SK-N-SH (cell line): ENCODE data around the gene RAMACL. TPM values are rescaled to one million over a fixed set of nuclear protein-coding genes. Genes with fewer than 3 reads are reported as not detected.

Source experiments
- CTCF ChIA-PET: fragments of 300-600, 350-600 bp; formaldehyde crosslinking; extraction: SDS; loops from one replicate; lab custom pipeline; 2021; lab: Yijun Ruan, JAX
- POLR2A ChIA-PET: fragments of 350-600 bp; sonication (Branson Sonifier 250); formaldehyde crosslinking; extraction: SDS; loops from one replicate; lab custom pipeline; 2020; ENCODE audit warnings: antibody characterized with exemption, inconsistent platforms; lab: Yijun Ruan, JAX
- DNase-seq: peaks from one replicate; pipeline ENCODE4 v3.0.0; 2012
- H2AFZ ChIP-seq: fragments of 200-600 bp; sonication (generic); 2 replicates; pipeline ENCODE4 v1.8.1; 2016; ENCODE audit warnings: antibody characterized with exemption, mild to moderate bottlenecking, low read depth
- H3F3A ChIP-seq: fragments of 200-600 bp; sonication (generic); replicated peaks from 2 replicates; pipeline ENCODE3; 2016; ENCODE audit warnings: antibody characterized with exemption, mild to moderate bottlenecking; ENCODE audit not compliant: insufficient read depth
- H3K27ac ChIP-seq, 2 experiments: fragments of 200-500 bp in 1 of 2; fragments of 200-600 bp in 1 of 2; sonication (Bioruptor generic) in 1 of 2; sonication (generic), shearing (Covaris generic) in 1 of 2; 2 replicates each; pipeline versions ENCODE4 v1.5.1 to v1.6.1; 2014 to 2016; ENCODE audit warnings: low read depth in 2 of 2, inconsistent platforms in 1 of 2, low read length in 1 of 2, mild to moderate bottlenecking in 1 of 2, mixed read lengths in 1 of 2
- H3K27me3 ChIP-seq: fragments of 200-600 bp; sonication (generic), shearing (Covaris generic); 2 replicates; pipeline ENCODE4 v1.6.1; 2016; ENCODE audit warnings: mixed run types; ENCODE audit not compliant: insufficient read depth
- H3K36me3 ChIP-seq, 2 experiments: fragments of 200-500 bp in 1 of 2; fragments of 200-600 bp in 1 of 2; sonication (Bioruptor generic) in 1 of 2; sonication (generic) in 1 of 2; replicated peaks in 1 of 2; 2 replicates each; pipeline versions ENCODE3 to v1.5.1; 2014 to 2016; ENCODE audit warnings: low read length in 1 of 2, mild to moderate bottlenecking in 1 of 2; ENCODE audit not compliant: insufficient read depth in 2 of 2, control insufficient read depth in 1 of 2
- H3K4me1 ChIP-seq, 2 experiments: fragments of 200-500 bp in 1 of 2; fragments of 200-600 bp in 1 of 2; sonication (Bioruptor generic) in 1 of 2; sonication (generic), shearing (Covaris generic) in 1 of 2; 2 replicates each; pipeline versions ENCODE4 v1.5.1 to v1.6.1; 2014 to 2016; ENCODE audit warnings: low read depth in 1 of 2, low read length in 1 of 2, mixed run types in 1 of 2; ENCODE audit not compliant: insufficient read depth in 2 of 2, control insufficient read depth in 1 of 2
- H3K4me2 ChIP-seq: fragments of 200-600 bp; sonication (generic), shearing (Covaris generic); 2 replicates; pipeline ENCODE4 v1.6.1; 2017; ENCODE audit warnings: mixed run types
- H3K4me3 ChIP-seq, 2 experiments: fragments of 200-500 bp in 1 of 2; fragments of 200-600 bp in 1 of 2; sonication (Bioruptor generic) in 1 of 2; sonication (generic), shearing (Covaris generic) in 1 of 2; 2 replicates each; pipeline versions ENCODE4 v1.5.1 to v1.8.1; 2014 to 2016; ENCODE audit warnings: low read depth in 2 of 2, inconsistent platforms in 1 of 2, low read length in 1 of 2, mild to moderate bottlenecking in 1 of 2, mixed read lengths in 1 of 2, moderate library complexity in 1 of 2
- H3K79me2 ChIP-seq: fragments of 200-600 bp; sonication (generic); 2 replicates; pipeline ENCODE4 v1.8.1; 2017; ENCODE audit warnings: mild to moderate bottlenecking; ENCODE audit not compliant: insufficient read depth
- H3K9ac ChIP-seq: fragments of 200-600 bp; sonication (generic); 2 replicates; pipeline ENCODE4 v1.6.1; 2017; ENCODE audit warnings: mixed run types
- H3K9me2 ChIP-seq: fragments of 200-600 bp; sonication (generic); 2 replicates; pipeline ENCODE4 v1.6.1; 2017; ENCODE audit warnings: mixed run types
- H3K9me3 ChIP-seq: fragments of 200-600 bp; sonication (generic); 2 replicates; pipeline ENCODE4 v1.6.1; 2017; ENCODE audit warnings: mixed run types, mild to moderate bottlenecking, moderate library complexity
- H4K20me1 ChIP-seq: fragments of 200-600 bp; sonication (generic); 2 replicates; pipeline ENCODE4 v1.6.1; 2017; ENCODE audit warnings: mild to moderate bottlenecking, mixed run types; ENCODE audit not compliant: insufficient read depth
- ELF1 ChIP-seq: IDR thresholded peaks from 2 replicates; pipeline ENCODE4 v1.4.0; 2012
- EP300 ChIP-seq, 2 experiments: IDR thresholded peaks; 2 replicates each; pipeline versions ENCODE4 v1.4.0 to v1.6.1; 2012; ENCODE audit warnings: borderline replicate concordance in 1 of 2, low read depth in 1 of 2, low read length in 1 of 2
- FOSL2 ChIP-seq: IDR thresholded peaks from 2 replicates; pipeline ENCODE4 v1.4.0; 2012; ENCODE audit warnings: low read depth, mild to moderate bottlenecking, moderate library complexity, borderline replicate concordance
- FOXJ3 ChIP-seq: sonication (generic); formaldehyde crosslinking; IDR thresholded peaks from 2 replicates; pipeline ENCODE4 v1.5.1; 2020; ENCODE audit warnings: mild to moderate bottlenecking, missing genetic modification reagents
- FOXM1 ChIP-seq: IDR thresholded peaks from 2 replicates; pipeline ENCODE4 v1.4.0; 2012; ENCODE audit warnings: low read depth, mild to moderate bottlenecking
- GABPA ChIP-seq: IDR thresholded peaks from 2 replicates; pipeline ENCODE4 v1.4.0; 2012; ENCODE audit warnings: low read depth, mild to moderate bottlenecking
- MAX ChIP-seq: IDR thresholded peaks from 2 replicates; pipeline ENCODE4 v1.4.0; 2012; ENCODE audit warnings: low read depth
- MEF2A ChIP-seq: IDR thresholded peaks from 2 replicates; pipeline ENCODE4 v1.4.0; 2012; ENCODE audit warnings: low read depth, borderline replicate concordance
- NRF1 ChIP-seq: IDR thresholded peaks from 2 replicates; pipeline ENCODE4 v1.6.1; 2012; ENCODE audit warnings: low read depth, mild to moderate bottlenecking, low read length
- RAD21 ChIP-seq: IDR thresholded peaks from 2 replicates; pipeline ENCODE4 v1.6.1; 2012; ENCODE audit warnings: mild to moderate bottlenecking, low read length
- REST ChIP-seq: IDR thresholded peaks from 2 replicates; pipeline ENCODE4 v1.6.1; 2012; ENCODE audit warnings: mild to moderate bottlenecking, low read depth, low read length, moderate library complexity
- RFX5 ChIP-seq: IDR thresholded peaks from 2 replicates; pipeline ENCODE4 v1.6.1; 2012; ENCODE audit warnings: mild to moderate bottlenecking, improper control_type of control experiment, low read length
- RXRA ChIP-seq: IDR thresholded peaks from 2 replicates; pipeline ENCODE4 v1.4.0; 2012; ENCODE audit warnings: low read depth, mild to moderate bottlenecking, borderline replicate concordance
- SMC3 ChIP-seq: IDR thresholded peaks from 2 replicates; pipeline ENCODE4 v1.6.1; 2012; ENCODE audit warnings: low read depth, low read length, improper control_type of control experiment
- TCF12 ChIP-seq: IDR thresholded peaks from 2 replicates; pipeline ENCODE4 v1.4.0; 2012
- TEAD4 ChIP-seq: IDR thresholded peaks from 2 replicates; pipeline ENCODE4 v1.4.0; 2012; ENCODE audit warnings: mild to moderate bottlenecking, borderline replicate concordance; ENCODE audit not compliant: insufficient read depth
- USF2 ChIP-seq: fragments of 150-350 bp; IDR thresholded peaks from 2 replicates; pipeline ENCODE4 v1.6.1; 2017; ENCODE audit warnings: antibody characterized with exemption, low read length, low read depth, borderline replicate concordance
- YY1 ChIP-seq: IDR thresholded peaks from 2 replicates; pipeline ENCODE4 v1.4.0; 2012; ENCODE audit warnings: low read depth, mild to moderate bottlenecking
- ZBTB33 ChIP-seq: IDR thresholded peaks from 2 replicates; pipeline ENCODE4 v1.4.0; 2012; ENCODE audit warnings: low read depth, borderline replicate concordance
- WGBS: methylation state at CpG from one replicate; pipeline ENCODE4 v1.1.6; 2017; ENCODE audit warnings: low lambda C conversion rate; 5-methylcytosine and 5-hydroxymethylcytosine counted together
- polyA plus RNA-seq, 3 experiments: library from polyadenylated mRNA; depleted of rRNA; stranded (reverse); fragments of >200 nt; gene quantifications; 2 replicates each; pipeline ENCODE4 v1.2.3, GENCODE V29; 2012

The RAMACL gene
- polyA plus RNA-seq, 1 of the 3 experiments (the other 2 are of a cell fraction): 0.10 TPM

- Histone ChIP-seq H3K4me1 (peaks cover 25 to 90% of the 10 kb centered on the region in 2 experiments), H3K9me3 (no peaks in the 10 kb centered on the region), H4K20me1 (peaks cover 7% of the 10 kb centered on the region; the same call in 1 of the 2 replicates), H3K4me3 (no peak overlapping the region), H3K27ac (no peak overlapping the region), H3K9ac (no peak overlapping the region), H3K27me3 (no peaks in the 10 kb centered on the region), H3K36me3 (peaks cover 19 to 39% of the 10 kb centered on the region in 2 experiments), H3K79me2 (peaks cover 79% of the 10 kb centered on the region), H3F3A (peaks cover 34% of the 10 kb centered on the region), H2AFZ (no peak overlapping the region), H3K9me2 (no peaks in the 10 kb centered on the region), H3K4me2 (no peak overlapping the region)
- no peak for DNase-seq
- ChIA-PET POLR2A (no interaction called here), CTCF (interaction anchor here (0.5 kb wide), 1 partner anchor 39 kb away, joined by 3 read pairs; no protein-coding TSS in a partner anchor)
- TF ChIP-seq MEF2A (no peak), SMC3 (no peak), FOSL2 (no peak), RXRA (no peak), TEAD4 (no peak), USF2 (no peak), MAX (no peak), RAD21 (no peak), TCF12 (no peak), FOXM1 (no peak), ZBTB33 (no peak), FOXJ3 (CRISPR knock-in tag) (no peak), YY1 (no peak), RFX5 (no peak), EP300 (IDR thresholded peaks at IDR 0.05; ENCODE audit: borderline replicate concordance in 1 of 2, low read depth in 1 of 2, low read length in 1 of 2) (no peak), ELF1 (no peak), GABPA (no peak), REST (no peak), NRF1 (no peak)
- WGBS: 93% methylated on average over 17 of the region's 22 CpGs
Measured at GRCh38 chr6:166616261-166617238, 30.1 kb upstream of the RAMACL start.
